SK-N-MC (cell line): ENCODE data around the gene C12orf42.

Source experiments
- EZH2 ChIP-seq: fragments of 200-600 bp; sonication (generic); IDR thresholded peaks from one replicate; pipeline ENCODE4 v1.6.1; 2017; ENCODE audit warnings: antibody characterized with exemption
- POLR2AphosphoS5 ChIP-seq: IDR thresholded peaks from 2 replicates; pipeline ENCODE4 v1.6.1; 2012; ENCODE audit warnings: mild to moderate bottlenecking, low read depth, low read length, borderline replicate concordance

DNA sequence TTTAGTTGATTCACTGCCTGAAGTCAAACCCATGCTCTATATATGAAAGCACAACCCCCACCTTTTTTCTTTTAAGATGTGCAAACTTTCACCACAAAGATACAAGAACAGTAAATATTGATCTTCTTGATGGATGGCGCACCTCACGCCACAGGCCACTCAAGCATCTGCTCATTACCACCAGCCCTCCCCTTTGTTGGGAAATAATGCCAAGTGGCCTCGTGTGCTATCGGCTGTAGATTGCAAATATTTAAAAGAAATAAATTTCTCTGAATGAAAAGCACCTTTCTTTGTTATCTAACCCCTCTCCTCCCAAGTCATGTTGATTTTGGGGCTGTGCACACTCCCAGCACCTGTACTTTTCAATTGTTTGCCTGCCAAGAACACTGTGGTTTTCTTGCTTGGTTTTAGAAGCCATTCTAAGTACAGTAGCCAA, 122.7 kb downstream of the C12orf42 start:
- no peak for TF ChIP-seq EZH2
- TF ChIP-seq POLR2AphosphoS5: no peak
